Measurements from ENCODE around the gene MTA2.
"Not testable (repeated sequence)": the region's sequence is repeated elsewhere in the genome, so short reads cannot be mapped to it uniquely, and the experiment has no call there.

The MTA2 gene

GRCh38 chr11:62566247-62566646 lies 35.4 kb downstream of the MTA2 start:
- no peak for DNase-seq (ENCODE audit: low spot score)

- no peak for DNase-seq (ENCODE audit: low spot score)
Measured at GRCh38 chr11:62565100-62565802, 36.4 kb downstream of the MTA2 start.

- not testable (repeated sequence) for DNase-seq (ENCODE audit: low spot score)
Measured at GRCh38 chr11:62561677-62562230, 39.9 kb downstream of the MTA2 start.

GRCh38 chr11:62560566-62561103 lies 41.0 kb downstream of the MTA2 start:
- peak; percentile 95 for DNase-seq (ENCODE audit: low spot score)

- DNase-seq (ENCODE audit: low spot score) = not testable (repeated sequence)
Measured at GRCh38 chr11:62559626-62560025, 42.0 kb downstream of the MTA2 start.

- no peak for DNase-seq (ENCODE audit: low spot score)
Measured at GRCh38 chr11:62559204-62559603, 42.5 kb downstream of the MTA2 start.

GRCh38 chr11:62558669-62559068 lies 43.0 kb downstream of the MTA2 start:
- DNase-seq (ENCODE audit: low spot score) = no peak

GRCh38 chr11:62556875-62557631 lies 44.6 kb downstream of the MTA2 start:
- DNase-seq (ENCODE audit: low spot score) = no peak

- peak; percentile 98 for DNase-seq (ENCODE audit: low spot score)
Measured at GRCh38 chr11:62556108-62556874, 45.4 kb downstream of the MTA2 start.

- DNase-seq (ENCODE audit: low spot score) = no peak
Measured at GRCh38 chr11:62555464-62556107, 46.1 kb downstream of the MTA2 start.

- DNase-seq (ENCODE audit: low spot score) = no peak
Measured at GRCh38 chr11:62554387-62555167, 47.1 kb downstream of the MTA2 start.

GRCh38 chr11:62553839-62554361 lies 47.8 kb downstream of the MTA2 start:
- DNase-seq (ENCODE audit: low spot score) = peak; percentile 67

GRCh38 chr11:62553080-62553838 lies 48.4 kb downstream of the MTA2 start:
- peak; percentile 88 for DNase-seq (ENCODE audit: low spot score)

GRCh38 chr11:62552485-62553079 lies 49.1 kb downstream of the MTA2 start:
- no peak for DNase-seq (ENCODE audit: low spot score)

- DNase-seq (ENCODE audit: low spot score) = not testable (repeated sequence)
Measured at GRCh38 chr11:62550478-62550877, 51.2 kb downstream of the MTA2 start.

GRCh38 chr11:62548545-62549335 lies 52.9 kb downstream of the MTA2 start:
- DNase-seq (ENCODE audit: low spot score) = no peak

- no peak for DNase-seq (ENCODE audit: low spot score)
Measured at GRCh38 chr11:62547691-62548281, 53.9 kb downstream of the MTA2 start.

Data from AG08395 (cell line).